Sigmoid colon (tissue), 4 donors: Measurements from ENCODE around the gene GAS6.
"Not testable (repeated sequence)": the region's sequence is repeated elsewhere in the genome, so short reads cannot be mapped to it uniquely, and the experiment has no call there.

Source experiments
- CTCF ChIP-seq, 4 experiments: fragments of 450-650 bp in 3 of 4; fragments of 200-600 bp in 1 of 4; IDR thresholded peaks; one replicate each; pipeline ENCODE4 v1.5.1; 2016 to 2019; ENCODE audit warnings: antibody characterized with exemption in 4 of 4, mild to moderate bottlenecking in 3 of 4, moderate library complexity in 2 of 4
- EP300 ChIP-seq, 4 donors: sonication (generic); formaldehyde crosslinking; IDR thresholded peaks; one replicate each; pipeline ENCODE4 v1.6.1; 2017; ENCODE audit warnings: antibody characterized with exemption in 4 of 4
- POLR2A ChIP-seq, 2 donors: fragments of 450-650 bp; IDR thresholded peaks; one replicate each; pipeline ENCODE4 v1.6.1; 2016; ENCODE audit warnings: antibody characterized with exemption in 2 of 2, mild to moderate bottlenecking in 2 of 2, moderate library complexity in 2 of 2
- POLR2AphosphoS5 ChIP-seq, 4 donors: sonication (generic); formaldehyde crosslinking; IDR thresholded peaks; one replicate each; pipeline ENCODE4 v1.6.1; 2017; ENCODE audit warnings: antibody characterized with exemption in 4 of 4

DNA sequence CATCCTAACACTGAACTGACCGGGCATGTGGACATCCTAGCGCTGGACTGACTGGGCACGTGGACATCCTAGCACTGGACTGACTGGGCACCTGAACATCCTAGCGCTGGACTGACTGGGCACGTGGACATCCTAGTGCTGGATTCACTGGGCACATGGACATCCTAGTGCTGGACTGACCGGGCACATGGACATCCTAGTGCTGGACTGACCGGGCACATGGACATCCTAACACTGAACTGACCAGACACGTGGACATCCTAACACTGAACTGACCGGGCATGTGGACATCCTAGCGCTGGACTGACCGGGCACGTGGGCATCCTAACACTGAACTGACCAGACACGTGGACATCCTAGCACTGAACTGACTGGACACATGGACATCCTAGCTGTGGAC is 73.9 kb downstream of the GAS6 start:
- not testable (repeated sequence) for TF ChIP-seq CTCF, POLR2A, EP300, POLR2AphosphoS5 (IDR thresholded peaks at IDR 0.05)
